Measurements from ENCODE around the gene PEX26.

The PEX26 gene

DNA sequence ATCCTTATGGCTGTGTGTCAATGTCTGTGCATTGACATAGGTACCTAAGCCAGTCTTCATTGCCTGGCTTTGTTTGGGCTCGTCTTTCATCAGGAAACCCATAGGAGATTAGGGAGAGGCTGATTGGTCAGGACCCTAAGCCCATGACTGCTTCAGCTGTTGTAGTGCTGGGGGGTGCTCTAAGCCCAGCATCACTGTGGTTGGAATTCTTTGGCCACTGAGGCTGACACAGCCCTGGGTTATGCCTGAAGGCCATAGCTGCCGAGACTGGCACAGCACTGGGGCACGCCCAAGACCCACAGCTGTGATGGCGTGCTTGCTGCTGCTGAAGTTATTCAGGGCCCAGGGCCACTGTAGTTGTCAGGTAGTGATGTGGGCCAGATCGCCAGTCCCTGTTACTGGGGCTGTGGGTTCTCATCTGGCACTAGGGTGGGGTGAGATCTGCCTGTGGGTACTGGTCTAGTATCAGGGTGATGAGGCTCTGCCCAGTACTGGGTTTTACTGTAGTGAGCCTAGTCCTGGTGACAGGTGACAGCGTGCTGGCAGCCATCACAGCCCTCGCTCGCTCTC is 77.1 kb downstream of the PEX26 start:
- TF ChIP-seq, protein P1, sequence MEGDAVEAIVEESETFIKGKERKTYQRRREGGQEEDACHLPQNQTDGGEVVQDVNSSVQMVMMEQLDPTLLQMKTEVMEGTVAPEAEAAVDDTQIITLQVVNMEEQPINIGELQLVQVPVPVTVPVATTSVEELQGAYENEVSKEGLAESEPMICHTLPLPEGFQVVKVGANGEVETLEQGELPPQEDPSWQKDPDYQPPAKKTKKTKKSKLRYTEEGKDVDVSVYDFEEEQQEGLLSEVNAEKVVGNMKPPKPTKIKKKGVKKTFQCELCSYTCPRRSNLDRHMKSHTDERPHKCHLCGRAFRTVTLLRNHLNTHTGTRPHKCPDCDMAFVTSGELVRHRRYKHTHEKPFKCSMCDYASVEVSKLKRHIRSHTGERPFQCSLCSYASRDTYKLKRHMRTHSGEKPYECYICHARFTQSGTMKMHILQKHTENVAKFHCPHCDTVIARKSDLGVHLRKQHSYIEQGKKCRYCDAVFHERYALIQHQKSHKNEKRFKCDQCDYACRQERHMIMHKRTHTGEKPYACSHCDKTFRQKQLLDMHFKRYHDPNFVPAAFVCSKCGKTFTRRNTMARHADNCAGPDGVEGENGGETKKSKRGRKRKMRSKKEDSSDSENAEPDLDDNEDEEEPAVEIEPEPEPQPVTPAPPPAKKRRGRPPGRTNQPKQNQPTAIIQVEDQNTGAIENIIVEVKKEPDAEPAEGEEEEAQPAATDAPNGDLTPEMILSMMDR (IDR thresholded peaks at IDR 0.05; ENCODE audit: borderline replicate concordance, insufficient read depth, low read depth, low read length), result no peak
- no peak overlapping the region for H3K4me3 ChIP-seq (ENCODE audit: low read depth, low read length)

Data from GM12875 (cell line).